Tibial artery (tissue), 4 donors: ENCODE data around the gene ACSS1.

Experiments
- DNase-seq, 2 donors: peaks; one replicate each; pipeline ENCODE4 v3.0.0-alpha.2; 2019
- H3K27ac ChIP-seq, 2 donors: fragments of 200-600 bp; sonication (generic) in 1 of 2; 1 replicate in 1 of 2; 2 replicates in 1 of 2; pipeline ENCODE4 v1.5.1; 2018 to 2019; ENCODE audit warnings: mild to moderate bottlenecking in 1 of 2
- H3K27me3 ChIP-seq, 2 donors: fragments of 200-600 bp; sonication (generic) in 1 of 2; one replicate each; pipeline versions ENCODE4 v1.5.1 to v1.6.0; 2016 to 2019
- H3K36me3 ChIP-seq, 3 donors: fragments of 200-600 bp; sonication (generic) in 2 of 3; one replicate each; pipeline ENCODE4 v1.5.1; 2016 to 2019; ENCODE audit warnings: mild to moderate bottlenecking in 2 of 3
- H3K4me1 ChIP-seq, 4 donors: fragments of 200-600 bp; sonication (generic) in 2 of 4; 1 replicate in 3 of 4; 2 replicates in 1 of 4; pipeline ENCODE4 v1.5.1; 2016 to 2019
- H3K4me3 ChIP-seq, 2 donors: fragments of 200-600 bp; sonication (generic) in 1 of 2; 1 replicate in 1 of 2; 2 replicates in 1 of 2; pipeline ENCODE4 v1.5.1; 2018 to 2019; ENCODE audit warnings: mild to moderate bottlenecking in 2 of 2
- H3K9me3 ChIP-seq, 3 donors: fragments of 200-600 bp; sonication (generic) in 1 of 3; one replicate each; pipeline ENCODE4 v1.5.1; 2016 to 2019
- intact Hi-C: fragments of 100-400 bp; cut with DNase I; formaldehyde crosslinking; loops from one replicate; pipeline ENCODE4 v1.15.0; 2023; ENCODE audit warnings: low total_unique reads
- TF ChIP-seq, protein P1 (sequence below), 2 experiments: fragments of 200-600 bp in 1 of 2; fragments of 450-650 bp in 1 of 2; IDR thresholded peaks; one replicate each; pipeline ENCODE4 v1.5.1; 2017 to 2019; ENCODE audit warnings: antibody characterized with exemption in 2 of 2, mild to moderate bottlenecking in 1 of 2, moderate library complexity in 1 of 2

ACSS1 gene

GRCh38 chr20:25033265-25033923 is 24.5 kb downstream of the ACSS1 start:
- peaks cover 10 to 15% (median 14%) of the 10 kb centered on the region in 3 donors for H3K36me3 ChIP-seq
- peaks cover 2 to 52% (median 36%) of the 10 kb centered on the region in 4 donors for H3K4me1 ChIP-seq
- TF ChIP-seq, protein P1, sequence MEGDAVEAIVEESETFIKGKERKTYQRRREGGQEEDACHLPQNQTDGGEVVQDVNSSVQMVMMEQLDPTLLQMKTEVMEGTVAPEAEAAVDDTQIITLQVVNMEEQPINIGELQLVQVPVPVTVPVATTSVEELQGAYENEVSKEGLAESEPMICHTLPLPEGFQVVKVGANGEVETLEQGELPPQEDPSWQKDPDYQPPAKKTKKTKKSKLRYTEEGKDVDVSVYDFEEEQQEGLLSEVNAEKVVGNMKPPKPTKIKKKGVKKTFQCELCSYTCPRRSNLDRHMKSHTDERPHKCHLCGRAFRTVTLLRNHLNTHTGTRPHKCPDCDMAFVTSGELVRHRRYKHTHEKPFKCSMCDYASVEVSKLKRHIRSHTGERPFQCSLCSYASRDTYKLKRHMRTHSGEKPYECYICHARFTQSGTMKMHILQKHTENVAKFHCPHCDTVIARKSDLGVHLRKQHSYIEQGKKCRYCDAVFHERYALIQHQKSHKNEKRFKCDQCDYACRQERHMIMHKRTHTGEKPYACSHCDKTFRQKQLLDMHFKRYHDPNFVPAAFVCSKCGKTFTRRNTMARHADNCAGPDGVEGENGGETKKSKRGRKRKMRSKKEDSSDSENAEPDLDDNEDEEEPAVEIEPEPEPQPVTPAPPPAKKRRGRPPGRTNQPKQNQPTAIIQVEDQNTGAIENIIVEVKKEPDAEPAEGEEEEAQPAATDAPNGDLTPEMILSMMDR (IDR thresholded peaks at IDR 0.05) = no peak
- no peaks in the 10 kb centered on the region for H3K27me3 ChIP-seq
- no peak for DNase-seq
- H3K4me3 ChIP-seq = no peak overlapping the region
- H3K9me3 ChIP-seq = no peaks in the 10 kb centered on the region
- intact Hi-C loops = no loop called here
- H3K27ac ChIP-seq = peak overlapping the region in 1 of 2 donors; percentile 22

DNA sequence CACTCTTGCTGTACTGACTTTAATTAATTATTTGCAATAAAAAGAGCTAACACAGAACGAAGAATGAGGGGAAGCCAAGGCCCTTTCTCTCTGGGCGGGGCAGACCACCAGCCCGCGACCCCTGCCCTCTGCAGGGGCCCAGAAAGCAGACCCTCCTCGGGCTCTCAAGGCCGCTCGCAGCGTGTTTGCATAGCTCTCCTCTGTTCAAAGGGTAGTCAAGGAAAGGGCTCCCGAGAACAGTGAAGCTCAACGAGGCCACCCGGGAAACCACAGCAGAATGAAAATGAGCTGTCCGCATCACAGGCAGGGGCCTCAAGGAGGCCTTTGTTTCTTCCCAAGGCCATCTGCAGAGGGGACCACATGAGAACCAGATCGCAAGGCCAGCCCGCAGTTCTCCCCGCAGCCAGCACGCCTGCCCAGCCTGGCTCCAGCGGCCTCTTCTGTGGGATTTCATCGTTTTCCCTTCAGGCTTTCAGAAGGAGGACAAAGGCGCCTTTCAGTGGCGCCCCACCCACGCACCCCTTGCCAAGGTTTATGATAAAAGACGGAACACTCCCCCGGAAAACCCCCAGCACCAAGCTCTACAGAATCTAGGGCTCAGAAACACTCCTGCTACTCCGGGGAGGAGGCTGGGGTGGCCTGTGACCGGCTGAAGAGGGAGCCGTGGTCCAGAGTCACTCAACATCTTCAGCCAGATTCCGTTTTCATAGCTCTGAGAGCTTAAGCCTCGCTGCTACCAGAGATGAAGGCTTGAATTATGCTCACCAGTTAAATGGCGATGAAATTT is 25.3 kb downstream of the ACSS1 start:
- Histone ChIP-seq H3K9me3 (no peaks in the 10 kb centered on the region), H3K4me3 (no peak overlapping the region), H3K4me1 (peaks cover 0 to 45% (median 29%) of the 10 kb centered on the region in 4 donors), H3K27me3 (no peaks in the 10 kb centered on the region), H3K36me3 (peaks cover 10 to 16% (median 14%) of the 10 kb centered on the region in 3 donors), H3K27ac (peak overlapping the region in 1 of 2 donors; percentile 22)
- DNase-seq = no peak
- intact Hi-C loops = no loop called here
- TF ChIP-seq, protein P1 (IDR thresholded peaks at IDR 0.05) = no peak

DNA sequence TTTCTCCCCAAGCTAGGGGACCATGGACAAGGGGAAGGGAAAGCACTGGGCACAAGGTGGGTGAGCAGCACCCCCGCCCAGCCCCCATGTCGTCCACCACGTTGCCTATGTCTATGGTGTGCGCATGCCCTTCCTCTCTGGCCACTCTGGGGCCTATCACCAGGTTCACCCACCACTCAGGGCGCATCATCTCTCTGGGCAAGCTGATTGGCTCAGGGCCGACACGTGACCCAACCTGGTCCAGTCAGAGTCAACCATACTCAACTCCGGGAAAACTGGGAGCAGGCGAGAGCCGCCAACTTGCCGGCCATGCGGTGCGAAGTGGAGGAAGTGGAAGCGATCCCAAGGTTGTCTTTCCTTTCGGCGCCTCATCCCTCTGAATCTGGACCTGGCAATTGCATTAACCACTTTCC is 25.9 kb downstream of the ACSS1 start:
- TF ChIP-seq, protein P1 (IDR thresholded peaks at IDR 0.05) = no peak
- no peak for DNase-seq
- Histone ChIP-seq H3K36me3 (peaks cover 10 to 16% (median 14%) of the 10 kb centered on the region in 3 donors), H3K27ac (no peak overlapping the region), H3K27me3 (no peaks in the 10 kb centered on the region), H3K9me3 (no peaks in the 10 kb centered on the region), H3K4me3 (no peak overlapping the region), H3K4me1 (peaks cover 0 to 39% (median 23%) of the 10 kb centered on the region in 4 donors)
- intact Hi-C loops = no loop called here

- intact Hi-C loops = no loop called here
- Histone ChIP-seq H3K4me1 (peaks cover 0 to 31% (median 15%) of the 10 kb centered on the region in 4 donors), H3K9me3 (no peaks in the 10 kb centered on the region), H3K27ac (no peak overlapping the region), H3K27me3 (no peaks in the 10 kb centered on the region), H3K4me3 (no peak overlapping the region), H3K36me3 (peaks cover 14 to 16% (median 14%) of the 10 kb centered on the region in 3 donors)
- no peak for DNase-seq
- TF ChIP-seq, protein P1 (IDR thresholded peaks at IDR 0.05) = no peak
These were observed 26.7 kb downstream of the ACSS1 start for GRCh38 chr20:25031241-25031640.

- Histone ChIP-seq H3K36me3 (peaks cover 14 to 16% (median 15%) of the 10 kb centered on the region in 3 donors), H3K9me3 (no peaks in the 10 kb centered on the region), H3K27me3 (no peaks in the 10 kb centered on the region), H3K4me3 (no peak overlapping the region), H3K27ac (no peak overlapping the region), H3K4me1 (peaks cover 0 to 26% (median 10%) of the 10 kb centered on the region in 4 donors)
- intact Hi-C loops = no loop called here
- DNase-seq = no peak
- TF ChIP-seq, protein P1 (IDR thresholded peaks at IDR 0.05) = no peak
These were observed 27.2 kb downstream of the ACSS1 start for GRCh38 chr20:25030649-25031207.
